GM12892 (cell line): ENCODE measurements around the gene SAMD14.

Experiments
- DNase-seq: peaks from one replicate; pipeline ENCODE4 v3.0.0; 2011; ENCODE audit not compliant: insufficient read length
- FAIRE-seq: peaks from 2 replicates; lab custom pipeline; 2011; peaks lifted over from hg19 to GRCh38; lab: Jason Lieb, UNC
- POLR2A ChIP-seq: IDR thresholded peaks from 2 replicates; pipeline ENCODE4 v1.6.1; 2011; ENCODE audit warnings: low read depth, low read length, control low read depth
- POLR2AphosphoS5 ChIP-seq: IDR thresholded peaks from 2 replicates; pipeline ENCODE4 v1.6.1; 2011; ENCODE audit warnings: low read depth, low read length, control low read depth
- TAF1 ChIP-seq: IDR thresholded peaks from 2 replicates; pipeline ENCODE4 v1.6.1; 2011; ENCODE audit warnings: low read depth, mild to moderate bottlenecking, control low read depth, low read length, borderline replicate concordance

The SAMD14 gene

GRCh38 chr17:50136096-50136687 is 6.2 kb upstream of the SAMD14 start:
- FAIRE-seq: no peak
- TF ChIP-seq POLR2AphosphoS5 (no peak), TAF1 (no peak), POLR2A (no peak)
- DNase-seq: no peak

GRCh38 chr17:50135316-50136095 is 5.5 kb upstream of the SAMD14 start:
- FAIRE-seq (no peak), DNase-seq (no peak)
- no peak for TF ChIP-seq TAF1
- no peak for TF ChIP-seq POLR2AphosphoS5
- TF ChIP-seq POLR2A: no peak

- no peak for FAIRE-seq
- no peak for DNase-seq
- no peak for TF ChIP-seq TAF1
- TF ChIP-seq POLR2AphosphoS5: no peak
- TF ChIP-seq POLR2A: no peak
These were observed 4.5 kb upstream of the SAMD14 start for GRCh38 chr17:50134206-50135110.

- TF ChIP-seq POLR2AphosphoS5: no peak
- TF ChIP-seq POLR2A: no peak
- TF ChIP-seq TAF1: no peak
- FAIRE-seq (no peak), DNase-seq (no peak)
These were observed 3.8 kb upstream of the SAMD14 start for GRCh38 chr17:50133769-50134099.

- no peak for DNase-seq
- FAIRE-seq: no peak
- TF ChIP-seq POLR2A (no peak), TAF1 (no peak), POLR2AphosphoS5 (no peak)
These were observed 3.2 kb upstream of the SAMD14 start for GRCh38 chr17:50133028-50133768.

- no peak for DNase-seq
- TF ChIP-seq POLR2A (peak; percentile 15; the same call in 1 of the 2 replicates), POLR2AphosphoS5 (peak; percentile 38; the same call in 1 of the 2 replicates), TAF1 (no peak)
- no peak for FAIRE-seq
These were observed 2.3 kb upstream of the SAMD14 start for GRCh38 chr17:50132104-50132794.

GRCh38 chr17:50130559-50131305 is 772 bp upstream of the SAMD14 start:
- DNase-seq: no peak
- no peak for FAIRE-seq
- TF ChIP-seq POLR2A (no peak), TAF1 (no peak), POLR2AphosphoS5 (no peak)

GRCh38 chr17:50129353-50129727 is 620 bp downstream of the SAMD14 start:
- no peak for TF ChIP-seq TAF1
- no peak for TF ChIP-seq POLR2AphosphoS5
- no peak for TF ChIP-seq POLR2A
- DNase-seq (no peak), FAIRE-seq (no peak)

- no peak for DNase-seq
- TF ChIP-seq TAF1: no peak
- no peak for TF ChIP-seq POLR2AphosphoS5
- no peak for TF ChIP-seq POLR2A
- no peak for FAIRE-seq
These were observed 1.3 kb downstream of the SAMD14 start for GRCh38 chr17:50128441-50129352.
